GM13977 (cell line): ENCODE results near the gene MASP2.
A peak's percentile ranks its signal among the peaks of the same experiment; 100 is the strongest.
"Not testable (repeated sequence)": the region's sequence is repeated elsewhere in the genome, so short reads cannot be mapped to it uniquely, and the experiment has no call there.

ENCODE experiments used
- DNase-seq: peaks from one replicate; pipeline ENCODE4 v3.0.0; 2012; ENCODE audit warnings: low spot score
- in situ Hi-C: fragments of 300-500 bp; cut with MboI; formaldehyde crosslinking; loops from one replicate; pipeline ENCODE4 v1.12.0; 2022; ENCODE audit warnings: low sequenced_read_pairs, low pct_unique_long_range_greater_than_20kb, mixed read lengths, inconsistent platforms; ENCODE audit not compliant: unreplicated experiment
- TF ChIP-seq, protein P1 (sequence below): IDR thresholded peaks from 2 replicates; pipeline ENCODE4 v1.5.1; 2012; ENCODE audit warnings: mild to moderate bottlenecking, control low read depth; ENCODE audit not compliant: insufficient read depth; ENCODE audit errors: extremely low read depth, missing control alignments

Gene MASP2

DNA sequence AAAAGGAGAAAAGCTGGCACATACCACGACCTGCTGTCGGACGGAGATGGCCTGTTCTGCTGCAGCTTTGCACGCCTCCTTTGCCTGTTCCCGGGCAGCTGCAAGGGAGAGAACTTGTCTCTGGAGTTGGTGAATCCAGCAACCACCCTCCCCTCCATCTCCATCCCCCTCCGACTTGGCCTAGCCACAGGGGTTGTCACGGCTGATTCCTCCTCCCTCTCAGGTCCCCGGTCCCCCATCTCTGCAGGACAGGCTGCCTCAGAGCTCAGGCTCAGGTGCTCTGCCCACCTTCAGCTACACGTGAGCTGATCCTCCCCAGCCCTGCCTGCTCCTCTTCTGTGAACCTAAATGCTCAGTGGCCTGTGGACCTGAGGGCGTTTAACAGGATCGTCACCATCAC, 23.8 kb upstream of the MASP2 start:
- in situ Hi-C loops: no loop called here
- no peak for DNase-seq
- TF ChIP-seq, protein P1, sequence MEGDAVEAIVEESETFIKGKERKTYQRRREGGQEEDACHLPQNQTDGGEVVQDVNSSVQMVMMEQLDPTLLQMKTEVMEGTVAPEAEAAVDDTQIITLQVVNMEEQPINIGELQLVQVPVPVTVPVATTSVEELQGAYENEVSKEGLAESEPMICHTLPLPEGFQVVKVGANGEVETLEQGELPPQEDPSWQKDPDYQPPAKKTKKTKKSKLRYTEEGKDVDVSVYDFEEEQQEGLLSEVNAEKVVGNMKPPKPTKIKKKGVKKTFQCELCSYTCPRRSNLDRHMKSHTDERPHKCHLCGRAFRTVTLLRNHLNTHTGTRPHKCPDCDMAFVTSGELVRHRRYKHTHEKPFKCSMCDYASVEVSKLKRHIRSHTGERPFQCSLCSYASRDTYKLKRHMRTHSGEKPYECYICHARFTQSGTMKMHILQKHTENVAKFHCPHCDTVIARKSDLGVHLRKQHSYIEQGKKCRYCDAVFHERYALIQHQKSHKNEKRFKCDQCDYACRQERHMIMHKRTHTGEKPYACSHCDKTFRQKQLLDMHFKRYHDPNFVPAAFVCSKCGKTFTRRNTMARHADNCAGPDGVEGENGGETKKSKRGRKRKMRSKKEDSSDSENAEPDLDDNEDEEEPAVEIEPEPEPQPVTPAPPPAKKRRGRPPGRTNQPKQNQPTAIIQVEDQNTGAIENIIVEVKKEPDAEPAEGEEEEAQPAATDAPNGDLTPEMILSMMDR: no peak

DNA sequence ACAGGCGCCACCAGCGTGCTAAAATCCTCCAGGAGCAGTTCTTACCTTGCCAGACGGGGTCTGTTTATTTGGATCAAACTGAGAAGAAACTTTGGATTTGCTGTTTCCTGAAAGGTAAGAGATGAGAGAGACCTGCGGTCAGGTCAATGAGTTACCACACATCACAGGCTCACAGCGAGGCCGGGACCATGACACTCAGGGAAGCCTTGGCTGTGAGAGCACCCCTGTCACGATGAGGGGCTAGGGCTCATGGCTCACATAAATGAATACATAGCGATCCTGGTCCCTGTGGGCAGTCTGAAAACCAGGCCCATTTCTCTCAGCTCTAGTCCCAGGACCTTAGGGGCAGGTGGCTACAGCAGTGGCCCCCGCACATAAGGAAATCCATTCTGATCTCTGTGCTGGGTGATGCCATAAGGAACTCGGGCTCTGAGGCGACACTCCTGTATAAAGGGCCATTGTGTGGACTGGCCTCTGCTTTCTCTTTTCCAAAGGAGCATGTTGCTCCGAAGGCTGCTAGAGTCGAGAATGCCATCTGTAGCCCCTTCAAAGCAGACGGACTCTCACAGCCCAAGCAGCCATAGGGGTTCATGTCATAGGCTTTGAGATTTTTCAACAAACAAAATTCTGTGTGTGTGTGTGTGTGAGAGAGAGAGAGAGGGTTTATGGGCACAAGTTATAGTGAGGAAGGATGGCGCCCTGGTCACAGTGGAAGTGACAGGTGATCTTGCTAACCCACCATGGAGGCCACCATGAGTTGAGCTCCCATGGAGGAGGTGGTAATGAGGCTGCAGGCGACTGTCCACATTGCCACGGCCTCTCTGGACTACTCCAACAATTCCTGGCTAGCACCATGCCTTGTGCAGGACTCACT, 21.8 kb upstream of the MASP2 start:
- in situ Hi-C loops: no loop called here
- TF ChIP-seq, protein P1: no peak

DNA sequence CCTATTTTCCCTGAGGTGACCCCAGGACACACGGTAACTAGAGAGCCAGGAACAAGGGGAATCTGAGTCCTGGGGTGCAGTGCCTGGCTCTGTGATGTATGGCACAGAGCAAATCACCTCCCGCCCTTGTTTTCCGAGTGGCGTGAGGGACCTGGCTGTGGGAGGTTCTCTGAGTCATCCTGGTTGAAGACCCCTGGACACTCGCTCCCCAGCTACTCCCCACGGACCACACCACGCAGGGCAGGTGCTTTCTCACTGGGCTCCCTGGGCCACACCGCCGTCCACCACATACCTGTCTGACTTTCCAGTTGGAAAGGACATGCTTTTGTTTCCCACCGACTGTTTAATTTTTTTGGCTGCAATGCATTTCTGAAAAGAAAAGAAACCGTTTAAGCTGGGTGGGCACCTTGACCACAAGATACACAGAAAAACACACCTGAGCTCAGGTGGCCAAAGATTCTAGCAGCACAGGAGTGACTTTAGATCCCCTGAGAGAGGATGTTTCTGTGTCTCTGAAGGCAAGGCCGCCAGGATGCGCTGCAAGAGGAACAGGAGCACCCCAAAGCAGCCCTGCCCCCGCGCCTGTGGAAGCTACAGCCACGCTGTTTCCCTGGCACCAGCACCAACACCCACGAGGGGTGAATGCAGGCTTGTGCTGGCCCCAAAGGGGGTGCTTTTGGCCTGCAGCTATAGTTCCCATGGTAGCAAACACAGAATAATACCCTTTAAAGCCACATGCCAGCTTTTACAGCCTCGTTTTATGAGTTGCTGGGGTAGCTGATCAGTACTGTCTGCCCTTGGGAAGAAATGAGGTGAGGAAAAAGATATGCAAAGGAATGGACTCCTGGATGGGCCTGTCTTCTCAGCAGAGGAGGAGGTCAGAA, 20.9 kb upstream of the MASP2 start:
- in situ Hi-C loops: no loop called here
- DNase-seq: no peak
- TF ChIP-seq, protein P1: no peak

More for the DNA sequence above, 21.8 kb upstream of the MASP2 start:
- DNase-seq: no peak

- no peak for DNase-seq
- TF ChIP-seq, protein P1: no peak
- in situ Hi-C loops: no loop called here
These were observed 18.8 kb upstream of the MASP2 start for GRCh38 chr1:11065796-11066195.

- TF ChIP-seq, protein P1: no peak
- no peak for DNase-seq
- in situ Hi-C loops: no loop called here
These were observed 17.9 kb upstream of the MASP2 start for GRCh38 chr1:11064942-11065341.

DNA sequence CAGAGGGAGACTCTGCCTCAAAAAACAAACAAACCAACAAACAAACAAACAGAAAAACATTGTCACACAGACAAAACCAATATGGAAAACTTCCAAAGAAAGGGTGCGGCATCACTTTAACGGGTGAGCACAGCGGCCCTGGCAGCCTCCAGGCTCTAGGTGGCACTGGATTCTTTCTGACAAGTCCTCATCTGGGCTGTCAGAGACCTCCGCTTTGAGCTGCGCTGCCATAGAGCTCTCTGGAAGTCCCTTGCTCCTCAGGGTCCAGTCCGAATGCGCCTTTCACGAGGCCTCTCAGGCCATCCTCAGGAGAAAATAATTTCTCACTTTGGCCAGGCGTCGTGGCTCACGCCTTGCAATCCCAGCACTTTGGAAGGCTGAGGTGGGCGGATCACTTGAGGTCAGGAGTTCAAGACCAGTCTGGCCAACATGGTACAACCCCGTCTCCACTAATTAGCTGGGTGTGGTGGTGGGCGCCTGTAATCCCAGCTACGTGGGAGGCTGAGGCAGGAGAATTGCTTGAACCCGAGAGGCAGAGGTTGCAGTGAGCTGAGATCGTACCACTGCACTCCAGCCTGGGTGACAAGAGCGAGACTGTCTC, 17.0 kb upstream of the MASP2 start:
- TF ChIP-seq, protein P1: peak; percentile 12
- in situ Hi-C loops, DNase-seq: not testable (repeated sequence)
